HG03571 (cell line): Measurements from ENCODE around the gene EIF4A3.
"Not testable (repeated sequence)": the region's sequence is repeated elsewhere in the genome, so short reads cannot be mapped to it uniquely, and the experiment has no call there.

Experiments
- ATAC-seq: cut with Tn5 transposase; IDR thresholded peaks from one replicate; pipeline ENCODE4 v1.9.1; 2021; ENCODE audit not compliant: unreplicated experiment

EIF4A3 gene

GRCh38 chr17:80101946-80102663, 44.8 kb downstream of the EIF4A3 start:
- no peak for ATAC-seq

- no peak for ATAC-seq
Observed at GRCh38 chr17:80101011-80101945, 45.6 kb downstream of the EIF4A3 start, which contains the start of gene GAA. Gene GAA (plus strand): TSS chr17:80101581. CDS start chr17:80104587, 3,006 bp downstream.

- no peak for ATAC-seq
Observed at GRCh38 chr17:80100035-80100323, 46.9 kb downstream of the EIF4A3 start.

- ATAC-seq: no peak
Observed at GRCh38 chr17:80099291-80100034, 47.5 kb downstream of the EIF4A3 start.

- no peak for ATAC-seq
Observed at GRCh38 chr17:80097844-80098691, 48.9 kb downstream of the EIF4A3 start.

- no peak for ATAC-seq
Observed at GRCh38 chr17:80097127-80097621, 49.8 kb downstream of the EIF4A3 start.

GRCh38 chr17:80096561-80097021, 50.3 kb downstream of the EIF4A3 start:
- no peak for ATAC-seq

GRCh38 chr17:80095844-80096475, 51.0 kb downstream of the EIF4A3 start:
- no peak for ATAC-seq

GRCh38 chr17:80095038-80095843, 51.7 kb downstream of the EIF4A3 start:
- no peak for ATAC-seq

GRCh38 chr17:80092959-80093358, 54.0 kb downstream of the EIF4A3 start:
- ATAC-seq: no peak

GRCh38 chr17:80091376-80091775, 55.6 kb downstream of the EIF4A3 start:
- no peak for ATAC-seq

- ATAC-seq: not testable (repeated sequence)
Observed at GRCh38 chr17:80090164-80090563, 56.8 kb downstream of the EIF4A3 start.

- no peak for ATAC-seq
Observed at GRCh38 chr17:80089762-80090161, 57.2 kb downstream of the EIF4A3 start.

- ATAC-seq: no peak
Observed at GRCh38 chr17:80087346-80088265, 59.3 kb downstream of the EIF4A3 start.

- no peak for ATAC-seq
Observed at GRCh38 chr17:80086616-80087015, 60.3 kb downstream of the EIF4A3 start.

- no peak for ATAC-seq
Observed at GRCh38 chr17:80086081-80086480, 60.8 kb downstream of the EIF4A3 start.

GRCh38 chr17:80084773-80085172, 62.2 kb downstream of the EIF4A3 start:
- ATAC-seq: no peak
